Cerebellar cortex (tissue), 1 donor: ENCODE results near the gene AGMO.

ENCODE experiments used
- DNase-seq: peaks from one replicate; pipeline ENCODE4 v3.0.0-alpha.2; 2015; ENCODE audit warnings: low spot score

The AGMO gene

DNA sequence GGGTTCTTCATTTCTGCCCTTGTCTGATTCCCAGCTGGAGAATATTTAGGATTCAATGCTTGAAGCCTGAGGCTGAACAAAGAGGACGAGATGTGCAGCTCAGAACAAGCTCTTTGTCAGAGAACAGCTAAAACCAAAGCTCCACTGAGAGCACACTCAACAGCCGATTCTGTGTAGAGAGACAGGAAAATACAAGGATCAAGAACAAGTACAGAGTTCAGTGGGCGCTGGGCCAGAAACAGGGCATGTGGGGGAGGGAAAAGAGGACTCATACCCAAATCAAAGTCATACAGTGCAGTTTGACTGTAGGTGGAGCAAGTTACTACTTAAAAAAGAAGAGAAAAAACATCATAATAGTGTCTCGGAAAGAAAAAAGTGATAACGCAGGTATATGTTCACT is at the start of gene AGMO:
Gene AGMO, minus strand, starts transcription at position 181 of the 400 bp plus-strand sequence.
- DNase-seq: peak; percentile 14

DNA sequence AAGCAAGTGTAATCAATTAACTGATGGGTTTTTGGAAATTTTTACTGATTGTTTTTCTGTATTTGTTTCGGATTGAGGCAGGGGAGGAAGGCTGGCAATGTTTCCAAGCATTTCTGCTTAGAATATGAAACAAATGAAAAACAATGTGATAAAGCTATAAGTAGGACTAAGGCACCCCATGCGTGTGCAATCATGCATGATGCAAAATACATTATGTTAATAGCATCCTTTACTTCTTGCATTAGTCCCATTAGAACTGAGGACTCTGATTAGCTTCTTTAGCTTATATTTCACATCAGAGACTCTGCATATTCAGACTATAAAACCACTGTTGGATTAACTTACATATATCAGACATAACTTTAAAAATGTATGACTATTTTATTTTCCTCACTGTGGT is 48.7 kb upstream of the AGMO start:
- DNase-seq: no peak

DNA sequence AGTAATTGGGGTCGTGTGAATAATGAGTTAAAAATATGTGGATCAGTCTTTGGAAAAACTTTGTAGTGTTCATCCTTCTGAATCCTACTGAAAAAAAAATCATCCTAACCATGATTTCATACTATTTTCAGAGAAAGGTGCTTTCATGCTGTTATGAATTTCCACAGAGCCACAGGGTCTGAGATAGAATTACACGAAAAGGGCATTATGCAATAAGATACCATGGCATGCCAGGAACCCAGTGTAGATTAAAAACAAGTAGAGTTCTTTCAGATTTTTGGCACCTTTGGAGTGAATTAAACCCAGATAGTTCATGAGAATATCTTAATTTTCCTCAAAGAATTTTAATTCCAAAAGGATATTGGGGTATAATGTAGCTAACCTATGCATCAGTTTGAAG is 47.5 kb upstream of the AGMO start:
- no peak for DNase-seq

DNA sequence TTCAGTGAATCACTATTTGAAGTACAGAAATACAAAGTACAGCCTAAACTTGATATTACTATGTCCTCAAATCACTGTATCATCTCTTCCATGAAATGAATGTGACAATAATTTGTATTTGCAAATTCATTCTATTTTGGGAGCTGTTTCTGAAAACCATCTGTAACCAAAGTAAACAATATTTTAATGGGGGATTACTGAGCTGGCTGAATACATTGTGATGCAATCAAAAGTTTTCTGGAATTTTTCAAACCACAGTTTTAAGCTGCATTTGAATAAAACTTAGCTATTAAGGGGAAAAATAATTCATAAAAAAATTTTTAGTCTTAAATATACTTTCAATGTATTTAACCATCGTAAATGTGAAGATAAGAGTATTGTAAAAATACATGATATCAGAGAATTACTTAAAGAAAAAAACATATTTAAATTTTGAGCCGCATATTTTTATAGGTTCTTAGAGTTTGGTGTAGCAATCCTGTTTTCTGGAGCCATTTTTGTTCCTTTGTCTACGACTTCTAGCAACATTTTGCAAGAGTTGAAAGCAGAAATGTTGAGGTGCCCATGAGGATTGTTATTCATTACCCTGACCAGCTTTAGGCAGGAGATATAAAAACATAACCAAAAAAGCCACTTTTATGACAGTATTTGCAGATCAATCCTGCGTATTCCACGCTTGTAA is 45.9 kb upstream of the AGMO start:
- DNase-seq: no peak

DNA sequence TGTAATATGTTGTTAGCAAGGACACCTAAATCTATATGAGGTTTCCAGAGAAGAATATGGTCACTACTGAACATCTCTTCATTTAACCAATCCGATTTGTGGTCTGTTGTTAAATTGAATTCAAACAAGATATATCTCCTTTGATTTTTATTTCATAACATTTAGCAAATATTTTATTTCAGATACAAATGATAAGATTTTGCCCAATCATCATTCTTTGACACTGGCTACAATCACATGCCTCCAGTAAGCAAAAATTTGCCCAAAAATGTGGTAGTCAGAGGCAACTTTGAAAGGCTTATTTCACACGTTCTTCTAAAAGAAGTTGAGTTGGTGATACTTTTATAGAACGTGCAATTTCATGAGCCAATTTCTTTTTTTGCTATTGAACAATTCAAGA is 44.7 kb upstream of the AGMO start:
- no peak for DNase-seq

DNA sequence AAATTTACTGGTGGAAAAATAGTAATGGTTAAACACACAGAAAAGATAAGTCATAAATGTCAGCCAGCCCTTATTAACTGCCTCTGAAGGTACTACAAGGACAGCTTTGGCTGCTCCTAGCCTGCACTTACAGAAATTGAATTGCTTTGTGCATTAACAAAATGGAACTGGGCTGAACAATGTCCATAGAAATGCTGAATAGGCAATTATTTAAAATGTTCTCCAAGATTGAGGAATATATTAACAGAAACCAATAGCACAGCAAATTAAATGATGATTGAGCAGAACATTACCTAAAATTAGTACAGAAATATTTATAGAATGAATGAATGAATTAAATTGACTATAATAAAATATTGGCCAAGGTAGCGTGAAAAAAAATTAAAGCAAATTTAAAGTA is 42.4 kb upstream of the AGMO start:
- no peak for DNase-seq

DNA sequence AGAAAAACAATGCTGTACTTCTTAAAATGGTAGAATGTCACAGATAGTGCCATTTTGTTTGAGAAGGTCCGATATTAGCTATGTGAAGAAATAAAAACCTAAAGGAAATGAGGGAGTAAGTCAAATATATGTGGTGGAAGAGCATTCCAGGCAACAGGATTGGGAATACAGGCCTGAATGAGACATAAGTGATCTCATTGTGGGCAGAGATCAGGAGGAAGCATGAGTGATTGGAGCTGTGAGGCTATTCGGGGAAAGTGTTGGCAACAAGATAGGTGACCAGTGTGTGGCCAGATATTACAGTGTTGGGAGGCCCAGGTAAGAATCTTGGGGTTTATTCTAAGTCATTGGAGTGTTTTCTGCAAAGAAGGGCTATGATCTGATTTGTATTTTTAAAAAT is 41.3 kb upstream of the AGMO start:
- DNase-seq: no peak

DNA sequence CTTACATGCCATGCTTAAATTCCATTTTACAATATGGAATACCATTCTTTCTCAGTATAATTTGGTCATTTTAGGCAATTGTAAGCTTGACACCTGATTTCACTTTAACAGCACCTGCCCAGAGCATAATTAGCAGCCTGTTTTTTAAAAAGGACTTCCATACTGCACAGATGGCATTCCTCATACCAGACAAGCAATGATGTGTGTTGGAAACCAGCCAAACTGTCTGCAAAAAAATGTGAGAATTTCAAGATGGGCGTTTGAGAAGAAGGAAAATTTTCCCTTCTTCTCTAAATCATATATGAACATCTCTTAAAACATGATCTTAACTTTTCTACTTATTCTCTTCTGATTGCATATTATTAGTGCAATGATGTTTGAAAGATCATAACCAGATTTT is 40.4 kb upstream of the AGMO start:
- peak; percentile 5 for DNase-seq

DNA sequence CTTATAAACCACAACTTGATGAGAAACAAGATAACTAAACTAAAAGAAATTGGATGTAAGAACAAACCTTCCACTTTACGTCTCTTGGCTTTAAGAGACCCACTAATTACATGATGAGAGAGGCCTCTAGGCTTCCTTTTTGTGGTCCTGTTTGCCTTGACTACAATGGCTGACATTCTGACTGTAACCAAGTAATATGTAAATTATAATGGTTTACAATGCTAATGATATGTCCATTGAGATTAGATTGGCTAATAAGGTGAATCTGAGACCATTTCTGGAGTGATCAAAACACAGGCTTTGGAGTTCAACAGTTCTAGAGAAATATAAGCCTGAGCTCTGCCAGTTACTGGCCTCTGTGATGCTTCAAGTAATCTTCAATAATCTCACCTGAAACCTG is 39.4 kb upstream of the AGMO start:
- DNase-seq: no peak

DNA sequence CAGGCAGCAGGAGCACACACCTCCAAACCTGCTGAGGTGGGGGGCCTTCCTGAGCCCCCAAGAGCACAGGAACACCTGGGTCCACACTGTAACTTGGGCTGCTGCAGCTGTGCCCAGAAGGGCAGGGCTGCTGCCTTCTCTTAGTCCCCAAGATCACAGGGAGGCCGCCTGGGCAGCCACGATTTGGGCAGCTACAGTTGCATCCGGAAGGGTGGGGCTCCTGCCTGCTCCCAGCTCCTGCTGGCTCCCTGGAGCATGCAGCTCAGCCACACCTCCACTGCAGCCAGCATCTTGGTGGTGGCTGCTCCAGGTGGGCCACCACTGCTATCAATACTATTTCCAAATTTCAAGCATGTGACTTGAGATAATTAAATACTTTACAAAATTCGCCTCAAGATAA is 38.5 kb upstream of the AGMO start:
- no peak for DNase-seq

DNA sequence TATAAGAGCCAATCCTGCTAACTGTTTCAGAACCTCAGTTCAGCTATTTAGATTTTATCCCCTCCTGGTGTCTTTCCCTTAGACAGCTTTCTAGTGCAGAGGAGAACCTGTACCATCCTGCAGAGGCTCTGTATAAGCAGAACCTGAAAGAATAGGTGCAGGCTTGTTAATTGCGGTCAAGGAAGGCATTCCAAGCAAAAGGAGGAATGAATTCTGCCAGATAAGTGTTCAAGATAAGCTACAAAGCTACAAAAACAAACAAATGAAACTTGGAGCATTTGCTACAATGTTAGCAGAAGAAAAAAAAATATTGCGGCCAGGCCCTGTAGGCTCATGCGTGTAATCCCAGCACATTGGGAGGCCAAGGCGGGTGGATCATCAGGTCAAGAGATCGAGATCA is 32.6 kb upstream of the AGMO start:
- no peak for DNase-seq

DNA sequence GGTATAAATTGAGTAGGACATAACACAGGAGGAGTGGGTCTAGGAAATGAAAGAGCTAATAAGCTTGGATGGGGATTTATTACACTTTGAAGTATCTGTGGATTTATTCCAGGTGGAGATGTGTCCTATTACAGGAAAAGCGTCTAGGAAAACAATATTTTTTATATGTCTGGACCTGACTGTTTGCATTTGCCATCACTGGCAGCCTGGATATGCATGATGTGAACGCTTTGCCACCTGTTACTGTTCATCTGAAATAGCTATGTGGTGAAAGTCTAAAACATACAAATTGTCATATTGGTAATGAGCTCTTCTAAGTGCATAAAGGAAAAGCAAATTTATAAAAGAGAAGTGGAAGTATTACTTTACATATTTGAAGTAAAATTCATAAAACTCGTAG is 31.6 kb upstream of the AGMO start:
- DNase-seq: no peak

DNA sequence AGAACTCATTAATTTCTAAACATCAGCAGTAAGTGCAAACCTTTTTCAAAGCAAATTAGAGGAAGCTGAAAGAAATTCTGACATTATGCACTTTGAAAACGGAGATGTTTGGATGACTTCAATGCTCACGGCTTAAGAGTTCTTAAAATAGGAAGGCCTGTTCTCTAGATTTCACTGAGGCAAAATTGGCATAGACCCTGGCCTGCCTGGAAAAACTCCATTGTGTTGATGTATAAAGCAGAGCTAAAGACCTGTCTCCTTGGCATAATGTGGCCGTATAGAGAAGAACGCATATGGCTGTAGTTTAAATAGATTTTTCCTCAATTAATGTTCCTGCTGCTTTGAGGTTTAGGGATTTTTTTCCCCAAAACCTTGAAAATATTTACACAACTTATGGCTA is 24.5 kb upstream of the AGMO start:
- no peak for DNase-seq

DNA sequence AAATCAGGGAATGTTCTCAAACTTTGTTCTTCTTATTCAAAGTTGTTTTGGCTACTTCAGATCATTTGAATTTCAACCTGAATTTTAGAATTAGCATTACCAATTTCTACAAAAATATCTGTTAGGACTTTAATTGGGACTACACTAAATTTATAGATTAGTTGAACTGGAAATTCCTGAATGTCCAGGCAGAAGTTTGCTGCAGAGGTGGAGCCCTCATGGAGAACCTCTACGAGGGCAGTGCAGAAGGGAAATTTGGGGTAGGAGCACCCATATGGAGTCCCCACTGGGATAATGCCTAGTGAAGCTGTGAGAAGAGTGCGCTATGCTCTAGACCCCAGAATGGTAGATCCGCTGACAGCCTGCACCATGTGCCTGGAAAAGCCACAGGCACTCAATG is 22.8 kb upstream of the AGMO start:
- DNase-seq: no peak

DNA sequence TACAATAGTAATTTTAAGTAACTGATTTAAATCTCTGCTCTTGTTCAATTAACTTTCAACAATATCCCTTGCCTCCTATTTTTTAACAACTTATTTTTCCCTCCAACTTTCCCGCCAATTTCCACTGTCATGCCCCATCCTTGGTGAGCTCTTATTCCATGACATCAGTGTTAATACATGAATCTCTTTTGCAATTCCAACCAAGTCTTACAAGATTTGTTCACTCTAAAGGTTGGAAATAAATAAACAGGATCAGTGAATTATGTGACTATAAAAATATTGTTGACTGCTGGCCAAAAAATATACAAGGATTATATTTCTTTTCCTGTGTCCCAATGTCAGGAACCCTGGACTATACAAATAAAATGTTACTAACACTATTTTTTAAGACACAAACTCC is 21.0 kb upstream of the AGMO start:
- no peak for DNase-seq

DNA sequence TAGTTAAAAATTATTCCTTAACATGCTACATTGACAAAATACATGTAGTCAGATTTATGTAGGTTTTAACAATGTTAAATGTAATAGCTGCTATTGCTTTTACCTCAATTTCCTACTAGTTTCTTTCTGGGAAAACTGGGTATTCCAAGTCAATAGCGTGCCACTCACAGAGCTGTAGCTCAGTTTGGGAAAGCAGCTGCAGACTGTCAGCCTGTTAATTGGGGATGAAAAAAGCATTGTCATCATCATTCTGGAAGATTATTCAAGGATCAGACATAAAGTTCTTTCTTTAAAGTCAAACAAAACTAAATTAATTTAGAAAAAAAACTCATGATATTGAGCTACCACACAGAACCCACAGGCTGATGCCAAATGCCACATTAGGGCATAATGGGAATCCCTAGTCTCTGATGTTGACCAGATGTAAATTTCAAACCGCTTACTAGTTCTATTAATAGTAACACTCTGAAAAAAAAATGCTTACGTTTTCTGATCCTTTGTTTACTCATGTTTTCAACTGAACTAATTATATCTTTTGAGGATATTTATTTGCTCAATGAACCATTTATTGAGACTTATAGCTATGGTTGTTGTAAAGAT is 19.6 kb upstream of the AGMO start:
- DNase-seq: no peak

DNA sequence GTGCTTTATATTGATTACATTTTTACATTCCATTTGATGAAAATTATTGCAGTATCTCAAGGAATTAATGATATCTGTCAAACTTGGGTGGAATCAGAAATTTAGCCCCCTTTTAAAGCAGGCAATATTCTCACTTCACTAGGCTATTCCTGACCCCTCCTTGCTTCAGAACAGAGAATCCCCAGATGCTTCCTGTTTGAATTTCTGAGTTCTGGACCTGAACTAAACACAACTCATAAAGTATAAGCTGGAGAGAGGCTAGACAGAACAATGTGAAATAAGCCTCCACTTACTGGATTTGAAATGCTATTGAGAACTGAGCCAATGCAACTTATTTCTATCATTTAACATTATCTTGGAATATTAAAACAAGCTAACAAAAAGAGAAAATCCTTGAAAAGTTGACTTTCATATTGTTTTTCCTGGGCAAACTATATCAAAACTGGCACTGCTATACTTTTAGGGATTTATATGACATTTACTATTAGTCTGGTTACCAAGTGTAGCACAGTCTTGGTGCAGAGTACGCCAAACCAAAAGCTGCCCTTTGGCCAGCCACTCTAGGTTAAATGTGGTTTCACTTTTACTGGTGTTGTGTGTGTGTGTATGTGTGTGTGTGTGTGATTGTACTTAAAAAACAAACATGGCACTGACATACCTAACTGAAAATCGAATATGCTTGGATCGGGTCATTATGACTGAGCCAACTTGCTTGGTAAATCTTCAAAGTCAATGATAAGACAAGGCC is 19.0 kb upstream of the AGMO start:
- no peak for DNase-seq

DNA sequence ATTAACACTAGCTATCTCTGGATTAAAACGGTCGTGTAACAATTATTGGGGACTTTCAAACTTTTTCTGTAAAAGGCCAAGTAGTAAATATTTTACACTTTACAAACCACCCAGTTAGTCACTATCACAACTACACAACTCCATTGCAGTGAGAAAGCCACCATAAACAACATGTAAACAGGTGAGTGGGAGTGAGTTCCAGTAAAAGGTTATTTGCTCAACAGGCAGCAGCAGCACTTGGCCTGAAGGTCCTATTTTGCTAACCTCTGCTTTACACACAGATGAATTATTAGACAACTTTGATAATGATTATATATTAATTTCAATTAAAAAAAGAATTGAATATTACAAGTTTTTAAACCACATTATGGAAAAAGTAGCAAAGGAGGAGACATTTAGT is 15.8 kb upstream of the AGMO start:
- no peak for DNase-seq

DNA sequence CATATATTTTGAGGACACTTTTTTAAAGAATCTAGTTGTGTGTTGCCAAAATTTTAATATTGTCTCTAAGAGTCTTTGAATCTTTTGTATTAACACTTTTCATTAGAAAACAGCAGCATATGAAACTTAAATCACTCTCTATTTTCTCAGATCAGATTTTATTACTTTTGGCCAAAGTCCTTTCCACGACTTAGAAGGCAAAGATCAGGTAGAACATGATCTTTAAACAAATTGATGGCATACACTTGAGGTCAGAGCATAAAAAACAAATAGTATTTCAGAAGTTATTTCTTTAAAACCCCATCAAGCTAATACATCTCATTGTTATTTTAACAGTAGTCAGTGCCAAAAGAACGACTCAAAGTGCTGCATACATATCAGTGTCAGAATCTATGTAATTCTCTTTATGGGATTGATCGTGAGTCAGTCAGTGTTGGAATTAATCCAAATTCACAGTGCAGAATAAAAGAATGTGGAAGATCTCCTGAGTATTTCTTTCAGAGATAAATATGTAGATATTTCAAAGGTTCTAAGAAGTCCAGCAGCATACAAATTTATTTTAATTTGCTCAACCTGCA is 9.6 kb upstream of the AGMO start:
- no peak for DNase-seq

DNA sequence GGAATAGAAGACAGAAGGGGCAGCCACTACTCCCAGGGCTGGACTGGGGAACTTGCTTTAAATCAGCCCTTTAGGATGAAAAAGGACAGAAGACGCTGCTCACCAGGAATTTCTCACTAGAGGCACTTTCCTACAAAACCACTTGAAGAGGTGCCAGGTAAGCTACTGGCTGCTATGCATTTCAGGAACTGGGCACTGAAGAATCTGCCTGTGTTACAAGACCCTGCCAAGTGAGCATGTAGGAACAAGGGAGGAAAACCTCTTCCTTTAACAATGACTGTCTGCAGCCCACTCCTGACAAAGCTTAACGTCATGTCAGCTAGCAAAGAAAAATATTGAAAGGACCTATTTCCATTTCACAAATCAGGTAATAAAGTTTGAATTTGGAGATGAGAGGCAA is 5.8 kb upstream of the AGMO start:
- DNase-seq: no peak

DNA sequence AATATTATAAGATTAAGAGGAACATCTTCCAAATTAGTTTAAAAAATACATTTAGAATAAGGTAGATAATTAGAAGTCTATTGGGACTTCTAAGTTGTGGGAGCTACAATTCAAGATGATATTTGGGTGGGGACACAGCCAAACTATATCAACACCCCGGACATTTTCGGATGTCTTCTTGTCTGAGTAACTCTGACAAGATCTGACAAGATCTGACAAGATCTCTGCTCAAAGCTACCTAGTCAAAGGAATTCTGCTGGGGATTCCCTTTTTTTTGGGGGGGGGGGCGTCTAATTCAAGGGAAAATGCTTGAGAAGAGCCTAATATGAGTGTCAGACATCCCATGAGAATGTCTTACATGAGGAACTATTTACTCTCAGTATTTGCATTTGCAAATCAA is 5.2 kb upstream of the AGMO start:
- DNase-seq: no peak

DNA sequence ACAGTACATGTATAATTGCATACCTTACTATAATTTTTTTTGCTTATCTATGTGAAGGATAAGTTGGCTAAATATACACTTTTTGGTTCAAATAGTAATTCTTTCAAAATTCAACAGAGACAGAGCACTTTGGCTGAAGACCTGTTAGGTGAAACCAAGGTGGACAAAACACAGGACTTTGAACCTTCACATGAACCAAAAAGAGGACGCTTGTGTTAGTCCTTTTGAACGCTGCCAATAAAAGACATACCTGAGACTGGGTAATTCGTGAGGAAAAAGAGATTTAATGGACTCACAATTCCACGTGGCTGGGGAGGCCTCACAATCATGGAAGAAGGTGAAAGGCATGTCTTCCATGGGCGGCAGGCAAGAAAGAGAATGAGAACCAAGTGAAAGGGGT is 4.7 kb upstream of the AGMO start:
- no peak for DNase-seq

DNA sequence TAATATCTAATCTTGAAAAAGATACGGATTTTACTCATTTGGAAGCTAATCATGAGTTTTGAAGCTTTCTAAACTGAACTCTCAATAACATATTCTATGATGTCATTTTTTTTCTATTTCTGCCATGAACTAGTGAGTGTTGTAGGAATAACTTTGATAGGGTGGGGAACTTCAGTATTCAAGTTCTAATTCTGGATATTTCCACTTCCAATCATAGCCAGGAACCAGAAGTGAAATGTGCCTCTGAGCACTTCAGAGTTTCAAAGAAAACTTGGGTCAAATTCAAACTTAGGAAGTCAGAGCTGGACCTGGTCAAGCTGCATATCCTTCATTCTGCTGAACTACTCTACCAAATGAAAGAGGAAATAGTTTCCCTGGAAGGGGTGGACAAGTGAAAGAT is 847 bp downstream of the AGMO start:
- no peak for DNase-seq
